Measurements from ENCODE around the gene ATP11A. TPM values are rescaled to one million over a fixed set of nuclear protein-coding genes. Genes with fewer than 3 reads are reported as not detected.

Gene ATP11A
- total RNA-seq, 2 donors from 2014 or later: 15.8 to 19.6 TPM

GRCh38 chr13:112905086-112905485 is 215.2 kb downstream of the ATP11A start:
- intact Hi-C loops (cut with DNase I): no loop called here
- Histone ChIP-seq H3K36me3 (no peaks in the 10 kb centered on the region), H3K9ac (ENCODE audit: low read depth in 2 of 2, low read length in 2 of 2) (no peak overlapping the region), H3K4me3 (no peak overlapping the region), H3K27ac (no peak overlapping the region), H3K27me3 (no peaks in the 10 kb centered on the region), H3K4me1 (no peaks in the 10 kb centered on the region), H3K9me3 (no peaks in the 10 kb centered on the region)
- no peak for TF ChIP-seq CTCF (IDR thresholded peaks at IDR 0.05)
- no peak for DNase-seq

DNA sequence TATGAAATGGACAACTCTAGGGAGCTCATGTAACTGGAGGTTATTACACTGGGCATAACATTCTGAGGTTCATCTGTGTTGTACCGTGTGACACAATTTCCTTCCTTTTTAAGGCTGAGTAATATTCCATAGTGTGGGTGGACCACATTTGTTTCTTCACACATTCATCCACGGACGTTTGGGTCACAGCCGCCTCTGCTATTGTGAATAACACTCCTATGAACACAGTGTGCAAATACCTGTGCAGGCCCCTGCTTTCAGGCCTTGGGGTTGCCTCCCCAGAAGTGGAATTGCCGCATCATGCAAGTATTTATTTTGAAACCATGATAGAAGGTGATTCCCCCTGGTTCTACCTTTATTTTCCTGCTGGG is 215.8 kb downstream of the ATP11A start:
- Histone ChIP-seq H3K9me3 (no peaks in the 10 kb centered on the region), H3K4me1 (no peaks in the 10 kb centered on the region), H3K36me3 (no peaks in the 10 kb centered on the region), H3K27me3 (no peaks in the 10 kb centered on the region), H3K9ac (ENCODE audit: low read depth in 2 of 2, low read length in 2 of 2) (no peak overlapping the region), H3K4me3 (no peak overlapping the region), H3K27ac (no peak overlapping the region)
- DNase-seq: no peak
- intact Hi-C loops (cut with DNase I): no loop called here
- no peak for TF ChIP-seq CTCF (IDR thresholded peaks at IDR 0.05)

DNA sequence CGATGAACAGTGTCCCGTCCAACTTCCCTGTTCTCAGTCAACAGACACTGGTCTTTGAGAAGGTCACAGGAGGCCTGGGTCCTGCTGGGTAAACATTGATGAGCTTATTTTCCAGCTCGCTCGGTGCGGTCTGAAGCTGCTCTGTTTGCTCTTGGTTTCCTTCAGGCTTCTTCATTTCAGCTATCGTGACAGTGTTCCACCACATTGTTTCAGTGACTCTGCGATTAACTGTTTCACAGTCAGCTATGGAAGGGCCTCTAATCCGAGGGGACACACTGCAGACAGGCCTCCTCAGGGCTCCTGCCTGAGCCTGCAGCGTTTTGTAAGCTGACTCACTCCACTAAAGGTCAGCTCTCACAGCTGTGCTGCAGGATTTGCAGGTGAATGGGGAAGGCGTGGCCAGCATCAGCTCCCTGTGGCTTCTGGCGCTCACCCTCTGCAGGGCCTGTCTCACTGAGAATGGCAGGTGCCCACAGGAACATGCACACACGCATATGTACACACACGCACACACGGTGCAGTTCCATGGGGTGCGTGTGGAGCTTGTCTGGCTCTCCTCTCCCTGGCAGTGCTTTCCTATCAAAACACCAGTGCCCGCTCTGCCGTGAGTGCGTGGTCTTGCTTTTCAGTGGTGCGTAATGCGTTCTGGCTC is 216.3 kb downstream of the ATP11A start:
- no peaks in the 10 kb centered on the region for H3K9me3 ChIP-seq
- H3K4me3 ChIP-seq: no peak overlapping the region
- no peaks in the 10 kb centered on the region for H3K27me3 ChIP-seq
- intact Hi-C loops (cut with DNase I): no loop called here
- DNase-seq: no peak
- no peak overlapping the region for H3K9ac ChIP-seq (ENCODE audit: low read depth in 2 of 2, low read length in 2 of 2)
- H3K4me1 ChIP-seq: no peaks in the 10 kb centered on the region
- H3K36me3 ChIP-seq: no peaks in the 10 kb centered on the region
- no peak overlapping the region for H3K27ac ChIP-seq
- no peak for TF ChIP-seq CTCF (IDR thresholded peaks at IDR 0.05)

- intact Hi-C loops (cut with DNase I): no loop called here
- Histone ChIP-seq H3K4me3 (no peak overlapping the region), H3K36me3 (no peaks in the 10 kb centered on the region), H3K9ac (ENCODE audit: low read depth in 2 of 2, low read length in 2 of 2) (no peak overlapping the region), H3K4me1 (no peaks in the 10 kb centered on the region), H3K27me3 (no peaks in the 10 kb centered on the region), H3K27ac (no peak overlapping the region), H3K9me3 (no peaks in the 10 kb centered on the region)
- no peak for TF ChIP-seq CTCF (IDR thresholded peaks at IDR 0.05)
- no peak for DNase-seq
Measured at GRCh38 chr13:112907286-112907685, 217.4 kb downstream of the ATP11A start.

DNA sequence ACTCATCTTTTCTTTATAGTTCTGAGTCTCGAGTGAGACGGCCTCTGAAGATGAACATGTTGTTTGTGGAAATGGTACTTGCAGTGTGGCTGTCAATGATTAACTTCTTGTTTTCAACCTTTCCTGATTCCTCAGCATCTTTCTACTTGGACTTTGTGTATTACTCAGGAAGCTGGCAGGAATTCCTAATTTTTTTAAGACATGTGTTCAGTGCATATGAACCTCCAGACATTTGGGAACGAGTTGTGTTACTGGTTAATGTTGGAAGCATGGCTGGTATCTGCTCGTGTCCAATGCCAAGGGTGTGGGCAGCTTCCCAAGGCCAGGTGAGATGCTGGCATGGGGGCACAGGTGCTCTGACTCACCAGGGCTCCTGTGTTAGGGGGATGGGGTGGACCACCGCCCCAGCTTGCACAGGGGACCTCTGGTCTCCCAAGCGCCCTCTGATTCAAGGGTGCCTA is 218.1 kb downstream of the ATP11A start:
- H3K4me3 ChIP-seq: no peak overlapping the region
- no peak for DNase-seq
- no peaks in the 10 kb centered on the region for H3K9me3 ChIP-seq
- H3K36me3 ChIP-seq: no peaks in the 10 kb centered on the region
- intact Hi-C loops (cut with DNase I): no loop called here
- no peak for TF ChIP-seq CTCF (IDR thresholded peaks at IDR 0.05)
- no peaks in the 10 kb centered on the region for H3K4me1 ChIP-seq
- H3K27ac ChIP-seq: no peak overlapping the region
- H3K27me3 ChIP-seq: no peaks in the 10 kb centered on the region
- H3K9ac ChIP-seq (ENCODE audit: low read depth in 2 of 2, low read length in 2 of 2): no peak overlapping the region

Measured in colonic mucosa (tissue), 4 donors.